ENCODE data around the gene GSG1L.

Gene GSG1L

DNA sequence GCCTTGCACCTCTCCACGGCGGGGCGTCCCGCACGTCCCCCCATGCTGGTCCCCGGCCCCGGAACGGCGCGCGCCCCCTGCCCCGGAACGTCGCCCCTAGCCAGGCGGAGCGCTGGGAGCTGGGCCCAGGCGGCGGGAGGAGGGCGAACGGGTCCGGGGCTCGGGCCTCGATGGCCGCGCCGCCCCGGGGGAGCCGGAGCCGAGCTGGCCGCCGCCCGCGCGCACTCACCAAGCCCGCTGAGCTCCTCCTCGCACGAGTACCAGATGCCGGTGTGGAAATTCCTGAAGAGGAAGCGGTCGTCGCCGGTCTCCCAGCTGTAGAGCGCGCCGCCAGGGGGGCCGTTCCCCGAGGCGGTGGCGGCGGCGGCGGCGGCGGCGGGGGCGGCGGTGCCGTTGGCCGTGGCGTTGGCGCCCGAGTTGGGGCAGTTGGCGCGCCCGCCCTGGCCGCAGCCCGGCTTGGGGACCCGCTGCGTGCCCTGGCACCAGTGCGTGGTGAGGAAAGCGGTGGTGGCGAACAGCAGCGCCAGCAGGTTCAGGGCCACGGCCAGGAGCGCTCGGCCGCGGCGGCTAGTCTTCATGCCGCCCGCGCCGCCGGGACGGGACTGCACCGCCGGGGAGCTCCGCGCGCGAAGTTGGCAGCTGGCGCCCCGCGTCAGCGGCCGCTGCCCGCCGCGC is 530 bp downstream of the GSG1L start:
- ATAC-seq: no peak

GRCh38 chr16:28062261-28062846 is 1.2 kb downstream of the GSG1L start:
- ATAC-seq: no peak

DNA sequence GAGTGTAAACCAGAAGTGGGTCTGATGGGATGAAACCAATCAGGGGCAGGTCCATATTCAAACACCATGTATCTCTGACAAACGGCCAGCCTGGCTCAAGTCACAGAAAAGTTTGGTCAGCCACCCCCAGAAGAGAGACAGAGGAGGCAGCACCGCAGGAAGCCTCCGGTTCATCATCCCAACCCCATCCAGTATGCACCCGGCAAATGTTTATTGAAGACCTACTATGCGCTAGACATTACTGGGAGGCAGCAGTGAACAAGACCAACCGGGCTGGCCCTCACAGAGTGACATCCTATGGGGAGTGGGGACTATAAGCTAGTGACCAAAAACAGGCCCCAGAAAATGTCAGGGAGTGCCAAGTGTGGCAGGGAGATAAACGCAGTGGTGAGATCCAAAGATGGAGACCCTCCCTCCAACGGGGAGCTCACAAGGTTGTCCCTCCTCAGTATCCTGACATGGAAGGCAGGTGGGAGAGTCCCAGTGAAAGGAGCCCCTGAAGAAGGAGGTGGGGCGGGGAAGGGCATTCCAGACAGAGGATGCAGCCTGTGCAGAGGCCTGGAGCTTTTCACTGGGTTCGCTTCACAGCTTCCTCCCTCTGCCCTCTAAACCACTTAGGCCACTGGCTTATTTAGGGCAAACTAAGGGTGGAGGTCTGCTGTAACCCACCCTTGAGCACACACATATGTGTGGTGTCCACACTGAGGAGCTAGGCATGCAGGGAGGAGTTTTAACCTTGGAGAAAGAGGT is 2.0 kb downstream of the GSG1L start:
- no peak for ATAC-seq

DNA sequence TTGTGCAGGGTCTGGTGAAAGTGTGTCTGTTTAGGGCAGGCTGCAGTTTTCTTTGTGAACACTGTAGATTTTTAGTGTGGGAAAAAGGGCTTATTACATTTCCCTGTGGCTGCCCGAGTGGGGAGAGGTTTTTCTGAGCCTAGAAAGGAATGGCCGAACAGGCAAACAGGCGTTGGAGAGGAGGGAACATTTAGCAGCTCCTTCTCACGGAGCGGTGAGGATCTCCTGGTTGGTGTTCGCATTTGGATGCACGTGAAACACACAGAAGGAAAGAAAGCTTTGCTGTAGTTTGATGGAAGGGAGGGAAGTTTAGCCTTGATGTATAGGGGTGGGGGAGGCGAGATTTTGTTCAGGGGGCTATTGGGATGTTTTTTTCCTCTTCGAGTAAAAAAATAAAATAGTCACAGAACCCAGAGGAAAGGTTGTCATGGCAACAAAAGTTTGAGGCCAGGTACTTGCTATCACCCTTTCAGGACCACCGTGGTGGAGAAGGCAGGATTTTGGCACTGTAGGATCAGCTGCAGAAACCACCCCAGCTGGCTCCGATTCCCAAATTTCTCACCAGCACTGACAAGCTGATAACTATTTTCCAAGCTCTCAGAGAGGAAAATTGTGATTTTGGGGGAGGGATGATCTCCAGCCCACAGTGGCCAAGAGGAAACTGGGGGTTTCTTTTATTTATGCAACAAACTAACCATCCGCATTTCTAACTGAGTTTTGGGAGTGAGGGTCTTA is 3.5 kb downstream of the GSG1L start:
- no peak for ATAC-seq

GRCh38 chr16:28058839-28059589 is 4.5 kb downstream of the GSG1L start:
- ATAC-seq: no peak

GRCh38 chr16:28057949-28058348 is 5.6 kb downstream of the GSG1L start:
- no peak for ATAC-seq

- no peak for ATAC-seq
These were observed 10.1 kb downstream of the GSG1L start for GRCh38 chr16:28053461-28053860.

DNA sequence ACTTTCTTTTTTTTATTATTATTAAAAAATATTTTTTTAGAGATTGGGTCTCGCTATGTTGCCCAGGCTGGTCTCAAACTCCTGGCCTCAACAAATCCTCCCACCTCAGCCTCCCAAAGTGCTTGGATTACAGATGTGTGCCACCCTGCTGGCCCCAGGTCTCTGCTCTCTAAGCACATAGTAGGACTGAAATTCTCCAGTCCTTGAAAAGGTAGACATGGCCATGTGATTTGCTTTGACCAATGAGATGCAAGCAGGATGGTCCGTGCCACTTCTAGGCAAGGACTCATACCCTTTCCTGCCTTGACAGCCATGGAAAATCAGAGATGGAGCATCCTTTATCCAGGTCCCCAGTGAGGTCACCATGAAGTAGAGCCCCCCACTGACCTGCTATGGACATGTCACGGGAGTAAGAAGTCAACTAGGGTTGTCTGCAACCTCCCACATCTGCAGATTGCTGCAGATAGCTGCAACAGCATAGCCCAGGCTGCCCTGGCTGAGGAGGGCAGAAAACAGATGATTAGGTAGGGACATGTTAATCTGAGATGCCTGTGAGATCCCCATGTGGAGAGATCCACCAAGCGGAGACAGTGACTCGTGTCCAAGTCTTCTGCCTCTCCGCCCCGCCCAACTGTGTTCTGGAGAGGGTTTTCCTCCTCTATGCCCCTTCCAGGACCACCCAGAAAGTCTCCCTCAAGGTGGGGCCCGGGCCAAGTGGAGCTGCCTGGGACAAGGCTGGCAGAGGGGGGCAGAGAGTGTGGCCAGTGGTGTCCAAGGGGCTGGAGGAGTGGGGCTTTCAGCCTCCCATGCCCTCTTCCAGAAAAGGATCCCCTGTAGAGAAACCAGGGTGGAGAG is 11.0 kb downstream of the GSG1L start:
- no peak for ATAC-seq

GRCh38 chr16:28051486-28051885 is 12.0 kb downstream of the GSG1L start:
- ATAC-seq: no peak

GRCh38 chr16:28042811-28043210 is 20.7 kb downstream of the GSG1L start:
- ATAC-seq: no peak

DNA sequence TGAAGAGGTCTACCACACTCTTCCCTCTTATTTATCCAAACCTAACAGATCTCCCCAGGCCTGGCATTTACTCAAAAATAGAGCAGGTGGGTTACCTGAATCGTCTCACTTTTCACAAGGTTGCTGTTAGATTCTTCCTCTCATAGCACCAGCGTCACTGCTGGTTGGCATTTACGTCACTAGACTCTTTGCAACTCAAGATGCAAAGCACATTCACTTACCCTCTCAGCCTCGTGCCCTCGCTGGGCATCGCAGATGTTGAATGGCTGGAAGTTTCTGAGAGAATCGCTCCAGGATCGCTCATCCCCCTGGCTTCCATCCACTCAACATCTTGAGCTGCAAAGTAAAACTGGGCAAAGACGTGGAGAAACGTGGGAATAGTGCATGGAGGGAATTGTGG is 21.9 kb downstream of the GSG1L start:
- no peak for ATAC-seq

DNA sequence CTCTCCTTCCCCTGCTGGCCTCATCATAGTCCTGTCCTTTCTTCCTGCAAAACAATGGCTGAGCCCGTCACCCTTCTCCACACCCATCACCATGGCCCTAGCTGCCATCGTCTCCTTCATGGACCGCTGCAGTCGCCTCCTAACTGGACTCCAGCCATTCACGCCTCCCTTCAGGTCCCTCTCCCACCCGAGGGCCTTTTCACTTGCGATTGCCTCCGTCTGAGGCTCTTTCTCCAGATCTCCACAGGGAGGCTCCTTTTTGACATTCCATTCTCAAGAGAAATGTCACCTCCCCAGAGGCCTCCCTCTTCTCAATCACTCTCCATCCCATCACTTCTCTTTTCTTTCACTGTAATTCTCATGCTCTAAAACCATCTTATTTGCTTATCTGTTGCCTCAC is 23.5 kb downstream of the GSG1L start:
- ATAC-seq: no peak

GRCh38 chr16:28039493-28039892 is 24.0 kb downstream of the GSG1L start:
- ATAC-seq: no peak

DNA sequence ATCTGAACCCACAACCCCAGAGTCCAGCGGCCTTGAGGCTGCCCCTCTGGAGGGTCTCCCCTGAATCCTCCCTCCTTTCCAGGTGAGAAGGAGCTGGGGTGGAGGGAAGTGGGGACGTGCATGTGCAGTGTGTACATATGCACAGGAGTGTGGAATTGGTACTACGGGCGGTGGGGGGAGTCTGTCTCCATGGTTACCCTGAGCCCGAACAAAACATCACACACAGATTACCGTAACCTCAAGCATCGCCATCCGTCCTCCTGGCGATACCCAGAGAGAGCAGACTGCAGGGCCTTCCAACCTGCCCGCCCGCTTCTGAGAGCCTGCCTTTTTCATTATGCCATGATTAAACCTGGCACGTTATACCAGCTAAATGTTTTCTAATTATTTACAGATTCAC is 25.1 kb downstream of the GSG1L start:
- no peak for ATAC-seq

- ATAC-seq: no peak
These were observed 27.6 kb downstream of the GSG1L start for GRCh38 chr16:28035866-28036393.

DNA sequence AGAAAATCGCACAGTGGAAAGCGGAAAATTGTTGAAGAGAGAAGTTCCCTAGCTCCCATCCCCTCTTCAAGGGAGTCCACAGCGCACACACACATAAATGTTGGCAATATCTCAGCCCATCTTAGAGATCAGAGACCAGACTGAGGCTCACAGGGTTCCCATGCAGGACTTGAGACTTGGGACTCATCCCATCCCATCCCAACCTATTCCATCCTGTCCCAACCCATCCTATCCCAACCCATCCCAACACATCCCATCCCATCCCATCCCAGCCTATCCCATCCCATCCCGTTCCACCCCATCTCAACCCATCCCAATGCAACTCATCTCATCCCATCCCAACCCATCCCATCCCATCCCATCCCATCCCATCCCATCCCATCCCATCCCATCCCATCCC is 29.6 kb downstream of the GSG1L start:
- ATAC-seq: no peak

- ATAC-seq: no peak
These were observed 34.0 kb downstream of the GSG1L start for GRCh38 chr16:28029387-28030002.

- ATAC-seq: no peak
These were observed 36.5 kb downstream of the GSG1L start for GRCh38 chr16:28027055-28027454.

- ATAC-seq: no peak
These were observed 37.9 kb downstream of the GSG1L start for GRCh38 chr16:28025631-28026030.

DNA sequence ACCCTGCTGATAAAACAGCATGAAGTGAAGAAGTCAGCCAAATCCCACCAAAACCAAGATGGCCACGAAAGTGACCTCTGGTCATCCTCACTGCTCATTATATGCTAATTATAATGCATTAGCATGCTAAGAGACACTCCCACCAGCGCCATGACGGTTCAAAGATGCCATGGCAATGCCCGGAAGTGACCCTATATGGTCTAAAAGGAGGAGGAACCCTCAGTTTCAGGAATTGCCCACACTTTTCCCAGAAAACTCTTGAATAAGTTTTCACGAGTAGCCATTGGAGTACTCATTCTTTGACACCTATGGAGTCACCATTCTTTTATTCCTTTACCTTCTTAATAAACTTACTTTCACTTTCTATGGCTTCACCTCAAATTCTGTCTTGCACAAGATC is 44.3 kb downstream of the GSG1L start:
- no peak for ATAC-seq

- no peak for ATAC-seq
These were observed 48.7 kb downstream of the GSG1L start for GRCh38 chr16:28014851-28015250.
